H1 (cell line): Measurements from ENCODE around the gene ZNG1F.
"Not testable (repeated sequence)": the region's sequence is repeated elsewhere in the genome, so short reads cannot be mapped to it uniquely, and the experiment has no call there.

ENCODE experiments used
- CHD1 ChIP-seq: IDR thresholded peaks from 2 replicates; pipeline ENCODE4 v1.6.1; 2012; ENCODE audit warnings: low read depth, low read length, improper control_type of control experiment
- CHD2 ChIP-seq: IDR thresholded peaks from 2 replicates; pipeline ENCODE4 v1.6.1; 2012; ENCODE audit warnings: low read length, improper control_type of control experiment
- GABPA ChIP-seq: IDR thresholded peaks from 2 replicates; pipeline ENCODE4 v1.6.1; 2011; ENCODE audit warnings: mild to moderate bottlenecking, low read length, moderate library complexity, borderline replicate concordance; ENCODE audit not compliant: insufficient read depth
- PHF8 ChIP-seq: fragments of 200-600 bp; sonication (generic); conservative IDR thresholded peaks from 2 replicates; pipeline ENCODE4 v1.7.1; 2012; ENCODE audit warnings: low read depth, mild to moderate bottlenecking, inconsistent platforms, low read length, moderate library complexity
- POLR2AphosphoS5 ChIP-seq: IDR thresholded peaks from 2 replicates; pipeline ENCODE4 v1.6.1; 2011; ENCODE audit warnings: low read depth, low read length

DNA sequence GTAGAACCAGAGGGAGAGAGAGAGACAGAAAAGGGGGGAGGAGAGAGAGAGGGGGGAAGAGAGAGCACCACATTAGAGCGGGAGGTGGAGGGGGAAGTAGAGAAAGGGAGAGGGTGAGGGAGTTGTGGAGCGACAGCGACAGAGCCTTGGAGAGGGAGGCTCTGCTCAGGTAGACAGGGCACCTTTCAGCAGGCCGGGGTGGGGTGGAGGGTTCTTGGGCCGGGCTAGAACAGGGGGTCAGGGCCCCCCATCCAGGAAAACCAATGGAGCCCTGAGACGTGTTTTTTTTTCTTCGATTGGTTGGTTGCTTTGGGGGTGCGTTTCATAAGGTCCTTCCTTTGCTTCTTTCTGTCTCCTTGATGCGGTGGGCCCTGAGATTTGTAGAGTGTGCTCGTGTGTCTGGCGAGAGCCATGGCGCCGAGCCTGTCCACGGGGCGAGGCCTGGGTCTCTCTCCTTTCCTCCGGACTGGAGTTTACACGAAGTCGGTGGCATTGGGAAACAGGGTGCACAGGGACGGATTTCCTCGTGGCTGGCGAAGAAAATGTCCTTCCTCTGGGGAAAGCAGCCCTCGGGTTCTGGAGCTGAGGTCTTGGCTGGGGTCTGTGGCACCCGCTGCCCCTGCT lies 47.5 kb upstream of the ZNG1F start:
- not testable (repeated sequence) for TF ChIP-seq CHD2, POLR2AphosphoS5, GABPA, CHD1, PHF8
